HG03342 (cell line): Measurements from ENCODE around the gene LAMTOR5.
"Not testable (repeated sequence)": the region's sequence is repeated elsewhere in the genome, so short reads cannot be mapped to it uniquely, and the experiment has no call there.

Experiments used
- ATAC-seq: cut with Tn5 transposase; IDR thresholded peaks from one replicate; pipeline ENCODE4 v1.9.1; 2021; ENCODE audit warnings: mild to moderate bottlenecking, moderate library complexity; ENCODE audit not compliant: unreplicated experiment

LAMTOR5 gene

DNA sequence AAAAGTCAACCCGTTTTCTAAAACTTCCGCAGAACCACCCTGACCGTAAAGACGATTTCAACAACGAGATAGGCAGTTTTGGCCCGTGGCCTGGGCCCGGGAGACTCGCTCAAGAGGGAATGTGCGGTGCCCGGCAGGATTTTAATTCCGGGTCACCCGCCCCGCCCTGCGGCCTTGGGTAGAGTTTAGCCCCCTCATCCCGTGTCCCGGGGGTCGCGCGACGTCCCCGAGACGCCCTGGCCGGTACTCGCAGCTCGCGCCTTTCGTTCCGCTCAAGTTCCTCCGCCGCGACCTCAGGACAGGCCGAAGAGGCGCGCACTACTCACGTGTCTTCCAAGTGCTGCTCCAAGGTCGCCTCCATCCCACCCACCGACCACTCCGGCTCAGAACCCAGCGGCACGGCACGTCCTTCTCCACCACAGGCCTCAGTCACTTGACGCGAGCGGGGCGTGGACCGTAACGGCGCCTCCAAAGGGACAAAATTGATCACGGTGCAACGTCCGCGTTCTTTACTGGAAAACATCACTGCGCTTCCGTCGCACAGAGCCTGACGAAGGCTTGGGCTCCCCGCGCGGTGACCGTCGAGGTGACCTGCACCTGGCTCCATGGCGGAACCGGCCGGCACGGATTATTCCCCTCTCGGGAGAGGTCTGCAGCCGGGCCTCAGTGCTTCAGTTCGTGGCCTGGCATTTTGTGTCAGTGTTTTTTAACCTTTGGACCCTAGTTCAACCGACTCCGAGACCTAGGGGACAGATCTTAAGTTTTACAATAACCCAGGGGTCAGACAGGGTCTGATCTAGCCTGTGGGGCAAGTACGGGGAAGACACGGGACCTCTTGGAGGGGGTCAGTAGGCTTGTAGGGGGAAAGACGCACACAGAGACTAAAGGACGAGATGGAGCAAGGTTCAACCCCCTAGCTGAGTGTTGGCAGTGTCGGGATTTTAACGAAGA, at the start of gene LAMTOR5:
Gene LAMTOR5 (minus strand): TSS at position 435 of the 951 bp plus-strand sequence. CDS start 74 bp downstream, at position 361.
- ATAC-seq, result peak; percentile 84

DNA sequence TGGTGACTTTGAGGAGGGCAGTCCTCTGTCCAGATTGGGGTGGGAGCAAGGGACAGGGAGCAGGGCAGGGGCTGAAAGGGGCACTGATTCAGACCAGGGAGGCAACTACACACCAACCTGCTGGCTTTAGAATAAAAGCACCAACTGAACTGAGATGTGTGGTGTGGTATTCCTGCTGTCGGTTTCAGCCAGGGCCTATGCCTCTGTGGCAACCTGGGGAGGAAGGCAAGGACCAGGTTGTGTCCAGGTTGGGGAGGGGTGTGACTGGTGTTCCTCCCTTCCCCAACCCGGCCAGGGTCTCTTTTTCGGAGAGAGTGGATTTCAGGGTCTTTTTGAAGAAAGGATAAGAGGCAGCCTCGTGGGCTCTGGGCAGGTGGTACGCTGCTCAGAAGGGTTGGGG, 49.7 kb upstream of the LAMTOR5 start:
- ATAC-seq, result no peak

DNA sequence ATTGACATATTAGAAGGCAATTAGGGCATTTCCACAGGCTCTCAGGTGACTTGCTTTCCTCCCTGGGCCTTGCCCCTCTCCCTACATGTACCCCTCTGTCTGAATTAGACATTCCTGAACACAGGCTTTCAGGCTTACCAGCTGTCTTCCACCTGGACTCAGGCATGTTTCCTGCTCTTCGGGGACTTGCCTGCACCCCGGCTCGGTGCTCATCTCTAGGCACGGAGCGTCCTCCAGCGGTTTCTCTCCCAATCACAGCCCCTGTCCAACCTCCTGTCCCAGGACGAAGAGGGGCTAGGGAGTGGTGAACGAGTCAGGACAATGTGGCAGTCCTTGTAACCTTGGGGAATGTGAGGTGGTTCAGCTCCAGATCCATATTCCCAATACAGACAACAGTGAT, 47.7 kb upstream of the LAMTOR5 start:
- no peak for ATAC-seq

DNA sequence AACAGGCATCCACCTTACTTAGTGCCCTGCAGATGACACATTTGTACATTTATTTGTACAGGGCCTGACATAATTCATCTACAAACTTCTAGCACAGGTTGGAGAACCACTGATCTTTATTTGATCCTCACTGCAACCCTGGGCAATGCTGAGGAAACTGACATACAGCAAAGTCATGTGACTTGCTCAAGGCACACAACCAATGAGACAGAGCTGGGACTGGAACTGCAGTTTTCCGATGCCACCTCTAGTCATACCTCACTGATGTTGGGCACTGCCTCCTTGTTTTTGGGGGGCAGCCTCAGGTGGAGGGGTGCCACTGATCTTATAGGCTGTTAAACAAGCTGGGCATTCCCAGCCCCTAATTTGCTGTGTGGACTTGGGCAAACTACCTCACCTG, 46.8 kb upstream of the LAMTOR5 start:
- ATAC-seq, result no peak

- no peak for ATAC-seq
Observed at GRCh38 chr1:110453829-110454228, 46.3 kb upstream of the LAMTOR5 start.

DNA sequence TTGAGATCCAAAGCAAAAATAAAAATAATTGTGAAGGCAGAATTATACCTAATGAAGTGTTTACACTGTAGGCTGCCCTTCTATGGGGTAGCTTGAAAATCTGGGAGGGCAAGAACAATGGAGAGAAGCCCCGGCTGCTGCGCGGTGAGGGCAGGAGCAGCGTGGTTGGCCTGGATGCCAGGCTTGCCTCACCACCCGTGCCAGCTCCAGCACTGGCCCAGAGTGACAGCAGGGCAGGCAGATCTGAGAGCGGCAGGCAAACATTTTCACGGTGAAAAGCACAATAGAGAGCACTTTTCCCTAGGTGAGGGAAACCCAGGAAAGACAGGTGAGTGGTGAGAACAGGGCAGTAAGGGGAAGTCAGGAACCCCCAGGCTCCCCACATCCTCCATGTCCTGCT, 44.8 kb upstream of the LAMTOR5 start:
- no peak for ATAC-seq

- ATAC-seq, result no peak
Observed at GRCh38 chr1:110450929-110451328, 43.4 kb upstream of the LAMTOR5 start, which contains the start of gene PROK1. TSS of gene PROK1 (plus strand) at chr1:110451149. CDS start at chr1:110451217, 68 bp downstream.

DNA sequence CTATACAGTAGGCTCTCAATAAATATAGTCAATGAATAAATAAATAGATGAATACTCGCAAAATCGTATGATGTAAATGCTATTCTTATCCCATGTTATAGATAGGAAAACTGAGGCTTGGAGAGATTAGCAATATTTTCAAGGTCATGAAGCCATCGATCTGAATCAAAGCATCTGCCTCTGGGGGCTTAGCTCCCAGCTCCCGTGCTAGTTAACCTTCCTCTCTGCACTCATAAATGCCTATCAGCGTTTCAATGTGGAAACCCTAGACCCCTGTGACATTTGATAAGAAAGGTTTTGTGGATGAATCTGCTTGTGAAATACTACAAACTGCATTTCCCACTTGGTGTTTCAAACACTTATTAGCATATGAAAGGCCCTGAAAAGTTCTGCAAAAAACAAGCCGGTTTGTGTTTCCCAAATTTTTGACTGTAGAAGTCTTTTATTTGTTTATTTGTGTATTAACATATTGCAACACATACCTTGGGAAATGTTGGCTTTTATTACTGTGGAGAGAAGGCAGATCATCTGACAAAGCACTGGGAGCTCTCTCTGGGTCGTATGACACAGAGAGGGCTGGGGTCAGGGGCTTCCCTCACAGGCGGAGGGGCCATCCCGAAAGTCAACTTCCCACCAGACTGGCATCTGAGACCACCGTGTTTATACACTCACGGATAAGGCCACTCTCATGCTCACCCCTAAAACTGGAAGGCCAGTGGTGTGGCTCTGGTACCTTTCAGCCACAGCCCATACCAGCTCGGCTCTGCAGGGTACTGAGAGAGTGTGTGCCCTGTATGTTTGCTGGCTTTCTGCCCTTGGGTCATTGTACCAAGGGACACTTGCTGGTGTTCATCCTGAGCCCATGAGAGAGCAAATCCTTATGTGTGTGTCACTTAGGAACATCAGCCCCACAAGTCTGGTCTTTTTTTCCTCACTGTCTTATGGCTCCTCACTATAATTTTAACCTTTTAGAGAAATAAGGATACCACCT, 42.5 kb upstream of the LAMTOR5 start:
- ATAC-seq, result no peak

GRCh38 chr1:110444561-110444960, 37.1 kb upstream of the LAMTOR5 start:
- ATAC-seq, result no peak

DNA sequence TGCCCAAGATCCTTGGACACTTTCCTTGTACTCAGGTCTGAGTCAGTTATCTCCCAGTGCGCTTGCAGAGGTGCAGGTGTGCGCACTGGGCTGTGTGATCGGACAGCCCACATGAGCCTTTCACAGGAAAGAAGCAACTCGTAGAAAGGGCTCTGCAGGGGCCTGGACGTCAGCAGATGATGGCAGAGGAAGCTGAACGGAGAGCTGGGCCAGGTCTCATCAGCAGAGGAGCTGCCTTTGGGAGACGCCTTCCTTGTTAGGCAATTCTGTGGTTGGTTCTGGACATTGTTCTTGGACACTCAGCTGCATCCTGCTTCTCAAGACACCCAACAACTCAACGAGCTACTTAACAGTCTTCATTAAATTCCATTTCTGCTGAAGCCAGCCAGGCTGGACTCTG, 36.0 kb upstream of the LAMTOR5 start:
- ATAC-seq, result no peak

DNA sequence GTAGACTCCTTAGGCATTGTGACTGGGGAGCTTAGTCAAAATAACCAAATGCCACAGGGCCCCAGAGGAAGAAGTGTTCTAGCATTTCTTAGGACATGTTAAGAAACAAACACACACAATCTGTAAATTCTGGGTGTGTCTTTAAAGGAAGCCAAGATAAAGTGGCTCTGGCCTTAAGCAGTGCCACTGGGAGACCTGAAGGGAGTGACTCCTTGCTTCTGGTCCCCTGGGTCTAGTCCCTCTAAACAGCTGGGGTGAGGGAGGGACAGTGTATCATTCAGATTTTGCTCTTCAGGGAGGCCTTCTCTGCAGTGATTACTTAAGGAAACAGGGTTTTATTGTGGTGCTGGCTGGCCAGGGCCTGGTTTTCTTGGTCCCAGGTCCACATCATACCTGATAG, 34.4 kb upstream of the LAMTOR5 start:
- no peak for ATAC-seq

DNA sequence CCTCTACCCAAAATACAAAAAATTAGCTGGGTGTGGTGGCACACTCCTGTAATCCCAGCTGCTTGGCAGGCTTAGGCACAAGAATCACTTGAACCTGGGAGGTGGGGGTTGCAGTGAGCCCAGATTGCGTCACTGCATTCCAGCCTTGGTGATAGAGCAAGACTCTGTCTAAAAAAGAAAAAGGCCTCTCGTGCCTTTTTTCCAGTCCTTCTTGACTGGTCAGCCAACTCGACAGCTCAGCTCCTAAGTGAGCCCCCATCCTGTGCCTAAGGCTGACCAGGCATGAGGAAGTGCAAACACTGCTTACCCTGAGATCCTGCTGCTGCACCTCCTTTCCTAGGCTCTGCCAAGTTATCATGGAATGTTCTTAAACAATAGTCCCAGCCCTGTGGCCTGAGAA, 33.4 kb upstream of the LAMTOR5 start:
- no peak for ATAC-seq

DNA sequence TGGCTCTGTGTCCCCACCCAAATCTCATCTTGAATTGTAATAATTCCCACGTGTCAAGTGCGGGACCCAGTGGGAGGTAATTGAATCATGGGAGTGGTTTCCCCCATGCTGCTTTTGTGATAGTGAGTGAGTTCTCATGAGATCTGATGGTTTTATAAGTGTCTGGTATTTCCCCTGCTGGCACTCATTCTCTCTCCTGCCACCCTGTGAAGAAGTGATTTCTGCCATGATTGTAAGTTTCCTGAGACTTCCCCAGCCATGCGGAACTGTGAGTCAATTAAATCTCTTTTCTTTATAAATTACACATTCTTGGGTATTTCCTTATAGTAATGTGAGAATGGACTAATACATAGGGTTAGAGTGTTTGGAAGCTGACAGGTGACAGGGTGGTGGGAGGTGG, 32.4 kb upstream of the LAMTOR5 start:
- ATAC-seq, result not testable (repeated sequence)

GRCh38 chr1:110438893-110439292, 31.4 kb upstream of the LAMTOR5 start:
- no peak for ATAC-seq

- ATAC-seq, result not testable (repeated sequence)
Observed at GRCh38 chr1:110437645-110438299, 30.3 kb upstream of the LAMTOR5 start.

- ATAC-seq, result no peak
Observed at GRCh38 chr1:110436635-110437034, 29.1 kb upstream of the LAMTOR5 start.

DNA sequence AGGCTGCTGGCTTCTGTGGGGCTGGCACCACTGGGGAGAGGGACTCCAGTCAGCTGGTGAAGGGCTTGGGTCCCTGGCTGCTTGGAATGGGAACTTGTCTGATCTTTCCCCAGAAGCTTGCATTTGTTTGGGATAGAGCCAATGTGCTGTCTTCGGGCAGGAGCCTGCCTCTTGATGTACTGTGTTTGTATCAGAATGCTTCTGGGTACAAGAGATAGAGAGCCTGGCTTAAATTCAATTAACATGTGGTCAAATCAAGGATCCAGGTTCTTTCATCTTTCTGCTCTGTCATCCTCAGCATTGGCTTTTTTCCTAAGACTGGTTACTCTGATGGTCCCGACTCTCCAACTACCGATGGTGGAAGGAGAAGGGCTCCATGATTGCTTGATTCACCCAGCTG, 27.5 kb upstream of the LAMTOR5 start:
- no peak for ATAC-seq

DNA sequence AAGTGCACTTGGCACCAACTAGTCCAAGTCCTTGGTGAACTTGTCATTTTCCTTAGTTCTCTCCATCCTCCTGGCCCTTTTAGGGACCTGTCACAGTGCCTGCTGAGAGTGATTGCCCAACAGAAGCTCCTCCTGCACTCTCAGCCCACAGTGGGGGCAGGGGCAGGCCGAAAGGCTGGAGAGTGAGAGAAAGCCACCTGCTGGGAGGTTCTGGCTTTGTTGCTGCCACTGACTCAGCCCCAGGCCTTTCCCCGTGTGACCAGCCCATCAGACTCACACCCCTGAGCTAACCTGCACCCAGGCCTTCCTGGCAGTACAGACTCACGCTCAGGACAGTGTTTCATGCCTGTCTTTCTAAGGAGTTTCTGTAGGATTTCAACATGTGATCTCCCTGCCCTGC, 26.3 kb upstream of the LAMTOR5 start:
- ATAC-seq, result no peak

DNA sequence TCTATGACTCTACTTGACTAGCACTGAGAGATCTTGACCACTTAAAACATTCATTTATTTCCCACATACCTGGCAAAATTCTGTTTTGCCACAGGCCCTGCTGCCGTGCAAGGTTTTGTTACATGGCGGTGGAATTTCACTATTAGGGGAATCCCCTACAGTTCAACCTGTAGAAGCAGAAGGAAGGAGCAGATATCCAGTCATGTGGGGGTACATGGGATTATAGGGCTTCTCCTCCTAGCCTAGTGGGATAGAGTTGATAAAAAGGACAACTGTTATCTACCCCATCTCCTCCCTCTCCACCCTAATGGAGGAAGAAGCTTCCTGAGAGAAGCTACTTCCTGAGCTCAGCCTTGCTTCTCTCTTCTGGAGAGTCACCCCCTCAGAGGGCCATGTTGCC, 25.7 kb upstream of the LAMTOR5 start:
- ATAC-seq, result no peak

DNA sequence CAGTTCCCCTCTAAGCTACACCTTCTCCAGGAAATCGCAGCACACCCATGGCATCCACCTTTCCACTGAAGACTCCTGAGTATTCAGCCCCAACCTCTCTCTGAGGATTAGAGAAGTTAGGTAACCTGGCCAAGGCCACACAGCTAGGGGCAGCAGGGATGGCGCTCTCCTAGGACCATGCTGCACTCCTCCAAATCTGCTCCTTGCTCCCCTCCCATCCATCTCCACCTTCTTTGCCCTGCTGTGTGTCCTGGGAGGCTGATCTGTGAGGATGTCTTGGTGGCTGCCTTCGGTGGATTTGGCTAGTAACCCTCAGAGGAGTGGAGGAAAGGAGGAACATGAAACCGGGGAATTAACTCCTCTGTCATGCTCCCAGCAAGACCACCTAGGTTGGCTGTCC, 23.4 kb upstream of the LAMTOR5 start:
- ATAC-seq, result no peak

DNA sequence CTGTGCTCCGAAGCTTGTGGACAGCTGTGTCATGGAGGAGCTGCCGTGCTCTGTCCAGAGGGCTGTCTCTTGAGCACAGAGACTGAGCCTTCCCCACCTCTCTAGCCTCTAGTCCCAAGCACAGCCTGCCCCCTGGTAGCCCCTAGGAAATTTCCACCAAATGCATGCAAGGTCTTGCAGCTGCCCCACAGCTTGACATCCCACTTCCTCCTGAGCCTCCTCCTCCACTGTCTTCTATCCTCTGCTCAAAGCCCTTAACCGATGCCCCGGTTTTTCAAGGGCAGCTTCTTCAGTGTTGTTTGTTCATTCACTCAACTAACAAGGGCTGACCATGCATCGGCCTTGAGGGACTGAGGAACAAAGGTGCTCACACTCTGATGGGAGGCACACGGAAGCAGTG, 22.9 kb upstream of the LAMTOR5 start:
- no peak for ATAC-seq
